ENCODE measurements around the gene DMTF1. TPM values are rescaled to one million over a fixed set of nuclear protein-coding genes. Genes with fewer than 3 reads are reported as not detected.

Gene DMTF1
- total RNA-seq, 3 donors from 2014 or later: 85.9 to 185 (median 118) TPM

GRCh38 chr7:87119581-87119980 is 32.7 kb upstream of the DMTF1 start:
- TF ChIP-seq CTCF (IDR thresholded peaks at IDR 0.05) (no peak), POLR2AphosphoS5 (IDR thresholded peaks at IDR 0.05) (no peak), POLR2A (IDR thresholded peaks at IDR 0.05) (no peak)
- intact Hi-C loops (cut with DNase I; ENCODE audit: low total_unique reads): no loop called here

GRCh38 chr7:87123105-87123504 is 29.1 kb upstream of the DMTF1 start:
- Histone ChIP-seq H3K36me3 (no peaks in the 10 kb centered on the region), H3K4me1 (no peaks in the 10 kb centered on the region), H3K4me3 (no peak overlapping the region), H3K27me3 (no peaks in the 10 kb centered on the region), H3K9me3 (no peaks in the 10 kb centered on the region), H3K27ac (no peak overlapping the region)
- TF ChIP-seq CTCF (IDR thresholded peaks at IDR 0.05): no peak
- TF ChIP-seq POLR2AphosphoS5 (IDR thresholded peaks at IDR 0.05): no peak
- TF ChIP-seq POLR2A (IDR thresholded peaks at IDR 0.05): no peak
- no peak for DNase-seq (ENCODE audit: low spot score in 2 of 2)
- intact Hi-C loops (cut with DNase I; ENCODE audit: low total_unique reads): no loop called here

More at GRCh38 chr7:87119581-87119980, 32.7 kb upstream of the DMTF1 start:
- H3K4me3 ChIP-seq: no peak overlapping the region
- DNase-seq (ENCODE audit: low spot score in 2 of 2): no peak
- H3K9me3 ChIP-seq: no peaks in the 10 kb centered on the region
- H3K4me1 ChIP-seq: no peaks in the 10 kb centered on the region
- H3K36me3 ChIP-seq: no peaks in the 10 kb centered on the region
- no peaks in the 10 kb centered on the region for H3K27me3 ChIP-seq
- no peak overlapping the region for H3K27ac ChIP-seq

GRCh38 chr7:87127019-87127418 is 25.2 kb upstream of the DMTF1 start:
- Histone ChIP-seq H3K27me3 (no peaks in the 10 kb centered on the region), H3K4me3 (no peak overlapping the region), H3K4me1 (no peaks in the 10 kb centered on the region), H3K9me3 (no peaks in the 10 kb centered on the region), H3K36me3 (no peaks in the 10 kb centered on the region), H3K27ac (no peak overlapping the region)
- TF ChIP-seq POLR2AphosphoS5 (IDR thresholded peaks at IDR 0.05) (no peak), CTCF (IDR thresholded peaks at IDR 0.05) (no peak), POLR2A (IDR thresholded peaks at IDR 0.05) (no peak)
- intact Hi-C loops (cut with DNase I; ENCODE audit: low total_unique reads): no loop called here
- DNase-seq (ENCODE audit: low spot score in 2 of 2): no peak

- no peak overlapping the region for H3K27ac ChIP-seq
- no peaks in the 10 kb centered on the region for H3K36me3 ChIP-seq
- intact Hi-C loops (cut with DNase I; ENCODE audit: low total_unique reads): no loop called here
- TF ChIP-seq POLR2AphosphoS5 (IDR thresholded peaks at IDR 0.05): no peak
- TF ChIP-seq POLR2A (IDR thresholded peaks at IDR 0.05): no peak
- no peak for TF ChIP-seq CTCF (IDR thresholded peaks at IDR 0.05)
- H3K4me1 ChIP-seq: no peaks in the 10 kb centered on the region
- H3K27me3 ChIP-seq: no peaks in the 10 kb centered on the region
- no peak overlapping the region for H3K4me3 ChIP-seq
- H3K9me3 ChIP-seq: no peaks in the 10 kb centered on the region
- DNase-seq (ENCODE audit: low spot score in 2 of 2): no peak
These were observed 23.4 kb upstream of the DMTF1 start for GRCh38 chr7:87128861-87129267.

- DNase-seq (ENCODE audit: low spot score in 2 of 2): no peak
These were observed 22.9 kb upstream of the DMTF1 start for GRCh38 chr7:87129332-87129731.

More at GRCh38 chr7:87129332-87129731, 22.9 kb upstream of the DMTF1 start:
- intact Hi-C loops (cut with DNase I; ENCODE audit: low total_unique reads): no loop called here
- Histone ChIP-seq H3K4me1 (no peaks in the 10 kb centered on the region), H3K4me3 (no peak overlapping the region), H3K27me3 (no peaks in the 10 kb centered on the region), H3K9me3 (no peaks in the 10 kb centered on the region), H3K27ac (no peak overlapping the region), H3K36me3 (no peaks in the 10 kb centered on the region)
- TF ChIP-seq POLR2A (IDR thresholded peaks at IDR 0.05) (no peak), CTCF (IDR thresholded peaks at IDR 0.05) (no peak), POLR2AphosphoS5 (IDR thresholded peaks at IDR 0.05) (no peak)
